ENCODE measurements around the gene CCL11.

CCL11 gene

DNA sequence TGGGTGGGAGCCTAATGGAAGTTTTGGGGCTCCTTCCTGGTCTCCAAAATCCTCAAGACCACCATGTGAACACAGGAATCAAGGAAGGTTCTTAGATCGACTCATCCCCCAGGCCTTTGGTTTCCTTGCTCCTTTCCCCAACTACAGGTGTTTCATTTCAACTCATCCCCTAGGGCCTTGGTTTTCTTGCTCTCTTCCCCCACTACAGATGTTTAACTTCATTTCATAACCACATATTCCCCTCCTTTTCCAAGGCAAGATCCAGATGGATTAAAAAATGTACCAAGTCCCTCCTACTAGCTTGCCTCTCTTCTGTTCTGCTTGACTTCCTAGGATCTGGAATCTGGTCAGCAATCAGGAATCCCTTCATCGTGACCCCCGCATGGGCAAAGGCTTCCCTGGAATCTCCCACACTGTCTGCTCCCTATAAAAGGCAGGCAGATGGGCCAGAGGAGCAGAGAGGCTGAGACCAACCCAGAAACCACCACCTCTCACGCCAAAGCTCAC, at the start of gene CCL11:
TSS of gene CCL11 (plus strand) at position 457 of the 507 bp plus-strand sequence. CDS start 67 bp downstream, outside the sequence.
- no peak for DNase-seq

DNA sequence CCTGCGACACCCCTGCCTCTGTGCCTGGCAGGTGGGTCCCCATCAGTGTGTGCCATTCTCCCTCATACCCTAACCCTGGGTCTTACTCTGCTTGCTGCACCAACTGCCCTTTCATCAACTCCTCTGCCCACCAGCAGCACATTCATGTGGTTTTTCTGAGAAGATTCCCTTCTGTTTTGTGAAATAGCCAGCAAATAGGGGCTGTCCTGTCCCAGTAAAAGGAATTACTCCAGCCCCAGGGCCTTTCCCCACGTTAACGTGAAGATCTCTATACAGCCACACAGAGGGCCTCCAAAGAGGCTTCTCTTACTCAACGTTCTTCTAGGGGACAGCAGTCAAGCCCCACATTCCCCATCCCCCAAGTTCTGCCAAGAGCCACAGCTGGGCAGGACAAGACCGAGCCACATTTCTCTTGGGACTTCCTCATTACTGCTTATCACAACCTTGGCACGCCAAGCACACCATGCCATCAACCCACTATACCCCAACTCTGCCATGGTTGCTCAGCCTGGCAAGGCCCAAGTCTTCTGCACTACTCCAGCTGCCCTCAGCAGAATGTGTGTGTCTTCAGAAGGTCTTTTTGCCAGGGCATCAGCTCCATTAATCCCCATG, 49.2 kb upstream of the CCL11 start:
- DNase-seq = no peak

DNA sequence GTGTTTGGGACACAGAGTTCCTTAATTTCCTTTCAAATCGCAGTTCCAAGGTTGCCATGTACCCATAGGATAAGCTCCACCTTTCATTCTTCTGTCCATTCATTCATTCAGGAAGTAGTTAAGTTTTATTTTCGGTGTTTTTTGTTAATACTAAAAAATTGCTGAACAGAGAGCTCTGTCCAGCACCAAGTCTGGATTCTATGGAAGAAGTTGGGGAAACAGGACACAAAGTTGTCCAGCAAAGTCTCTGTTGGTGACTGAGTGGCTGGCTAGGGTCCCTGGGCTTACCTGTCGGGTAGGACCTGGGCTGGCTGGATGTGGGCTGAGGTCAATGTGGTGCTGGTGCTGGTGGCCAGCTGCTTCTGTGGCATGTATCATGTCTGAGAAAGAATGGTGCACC, 48.1 kb upstream of the CCL11 start:
- DNase-seq = no peak

DNA sequence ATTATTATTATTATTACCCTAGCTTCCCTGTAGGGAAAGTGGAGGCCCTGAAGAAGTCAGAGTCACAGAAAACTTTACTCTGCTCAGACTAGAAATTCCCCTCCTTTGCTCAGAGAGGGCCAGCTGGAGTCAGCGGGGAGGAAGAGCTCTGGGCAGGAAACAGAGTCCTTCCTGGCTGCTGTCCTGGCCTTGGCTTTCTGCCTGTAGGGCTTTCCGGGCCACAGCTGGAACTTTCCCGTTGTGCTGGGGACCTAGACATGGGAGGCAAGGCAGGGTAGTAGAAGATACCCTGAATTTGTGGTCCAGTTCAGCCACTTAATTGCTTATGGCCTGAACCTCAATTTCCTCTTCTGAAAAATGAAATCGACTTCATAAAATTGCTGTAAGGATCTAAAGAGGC, 44.5 kb upstream of the CCL11 start:
- DNase-seq = no peak

DNA sequence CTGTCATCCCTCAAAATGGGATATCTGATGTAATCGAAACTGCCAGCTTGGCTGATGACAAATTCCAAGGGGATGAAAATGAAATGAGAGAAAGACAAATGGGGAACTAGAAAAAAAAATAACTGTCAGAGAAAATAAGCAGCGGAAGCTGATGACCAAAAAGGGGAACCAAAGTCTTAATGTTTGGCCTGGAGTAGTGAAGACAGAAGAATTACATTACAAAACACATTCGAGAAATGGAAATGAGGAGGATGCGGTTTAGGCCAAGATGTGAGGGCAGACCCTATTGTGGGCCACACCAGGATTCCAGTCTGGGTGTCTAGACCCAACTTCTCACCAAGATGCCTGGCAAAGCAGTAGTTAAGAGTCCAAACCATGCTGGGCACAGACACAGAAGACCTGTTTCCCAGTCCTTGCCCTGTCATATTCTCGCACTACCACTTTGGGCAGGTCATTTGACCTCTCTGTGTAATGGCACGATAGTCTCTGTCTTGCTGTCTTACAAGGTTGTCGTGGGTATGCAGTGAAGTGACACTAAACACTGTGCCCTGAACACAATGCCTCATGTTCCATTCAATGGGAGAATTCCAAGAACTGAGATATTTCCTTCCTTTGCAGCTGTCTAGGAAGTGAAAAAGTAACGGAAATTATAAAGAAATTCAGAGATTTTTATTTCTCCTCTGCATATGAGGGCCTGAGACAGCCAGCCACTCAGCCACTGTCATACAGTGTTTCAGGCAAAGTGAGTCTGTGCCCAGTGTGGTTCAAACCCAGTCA, 42.8 kb upstream of the CCL11 start:
- peak; percentile 13 to 37 for DNase-seq

DNA sequence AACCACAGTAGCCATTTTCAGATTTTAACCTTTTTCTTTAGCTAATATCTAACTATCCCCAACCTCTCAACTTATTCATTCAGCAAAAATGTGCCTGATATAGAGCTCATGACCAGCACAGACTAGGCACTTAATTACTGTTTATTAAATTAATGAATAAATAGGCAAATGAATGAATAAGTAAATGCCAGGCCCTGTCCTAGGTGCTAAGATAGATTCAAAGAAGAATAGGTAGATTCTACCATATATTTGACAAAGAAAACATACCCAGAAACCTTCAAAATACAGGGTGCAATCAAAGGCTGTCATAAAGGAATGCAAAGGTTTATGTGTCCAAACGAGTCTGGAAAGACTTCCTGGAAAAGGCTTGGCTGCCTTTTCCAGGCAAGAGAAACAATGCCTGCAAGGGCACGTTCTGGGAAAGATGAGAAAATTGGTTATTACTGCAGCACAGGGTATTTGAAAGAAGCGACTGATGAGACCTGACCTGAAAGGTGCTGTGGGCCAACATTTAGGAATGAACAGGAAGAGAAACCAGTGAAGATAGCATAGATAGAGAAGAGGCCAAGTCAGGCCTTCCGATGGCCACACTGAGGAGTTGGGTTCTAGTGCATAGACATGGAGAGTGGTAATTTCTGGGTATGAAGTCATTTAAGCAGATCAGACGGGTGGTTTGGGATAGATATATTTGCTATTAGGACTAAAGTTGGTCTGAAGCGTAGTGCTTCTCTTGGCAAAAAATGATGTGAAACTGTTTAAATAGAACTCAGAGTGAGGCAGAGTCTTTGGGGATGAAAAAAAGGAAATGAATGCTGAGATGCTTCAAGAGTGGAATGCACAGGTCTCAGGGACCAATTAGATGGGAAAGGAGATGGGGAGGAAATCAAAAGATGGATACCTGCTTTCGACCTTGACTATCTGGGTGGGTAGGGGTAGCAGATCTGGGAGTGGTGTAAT, 41.9 kb upstream of the CCL11 start:
- no peak for DNase-seq

DNA sequence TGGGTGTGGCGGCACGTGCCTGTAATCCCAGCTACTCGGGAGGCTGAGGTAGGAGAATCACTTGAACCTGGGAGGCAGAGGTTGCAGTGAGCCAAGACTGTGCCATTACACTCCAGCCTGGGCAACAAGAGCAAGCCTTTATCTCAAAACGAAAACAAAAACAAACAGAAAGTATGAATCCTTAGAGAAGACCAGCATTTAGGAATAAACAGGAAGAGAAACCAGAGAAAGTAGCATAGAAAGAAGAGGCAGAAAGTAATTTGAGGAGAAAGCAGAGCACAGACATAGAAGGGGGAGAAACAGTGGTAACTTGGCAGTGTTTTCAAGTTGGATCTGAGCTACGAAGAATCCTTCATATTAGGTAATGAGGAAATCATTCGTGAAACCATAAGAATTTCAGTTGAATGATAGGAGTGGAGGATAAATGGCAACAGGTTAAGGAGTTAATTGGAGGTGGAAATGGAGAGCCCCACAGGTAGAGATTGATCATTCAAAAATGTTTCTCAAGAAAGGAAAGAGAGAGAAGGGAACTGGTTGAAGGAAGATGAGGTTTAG, 40.1 kb upstream of the CCL11 start:
- DNase-seq = no peak

DNA sequence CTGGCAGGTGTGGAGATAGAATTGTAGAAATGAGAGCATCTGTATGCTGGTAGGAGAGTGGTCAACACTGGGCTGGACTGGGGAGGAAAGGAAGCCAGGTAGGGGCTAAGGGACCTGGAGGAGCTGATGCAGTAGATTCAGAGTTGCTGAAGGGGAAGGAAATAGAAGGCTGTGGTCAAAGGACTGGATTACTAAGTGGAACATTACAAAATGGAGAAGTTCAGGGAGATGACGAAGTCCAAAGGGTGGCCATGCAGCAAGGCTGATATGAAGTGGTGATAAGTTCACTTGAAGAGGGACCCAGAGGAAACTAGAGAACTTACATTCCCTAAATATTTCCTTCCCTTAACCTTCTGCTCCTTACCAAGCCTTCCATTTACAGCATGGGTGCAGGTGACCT, 39.1 kb upstream of the CCL11 start:
- peak; percentile 9 to 24 for DNase-seq

DNA sequence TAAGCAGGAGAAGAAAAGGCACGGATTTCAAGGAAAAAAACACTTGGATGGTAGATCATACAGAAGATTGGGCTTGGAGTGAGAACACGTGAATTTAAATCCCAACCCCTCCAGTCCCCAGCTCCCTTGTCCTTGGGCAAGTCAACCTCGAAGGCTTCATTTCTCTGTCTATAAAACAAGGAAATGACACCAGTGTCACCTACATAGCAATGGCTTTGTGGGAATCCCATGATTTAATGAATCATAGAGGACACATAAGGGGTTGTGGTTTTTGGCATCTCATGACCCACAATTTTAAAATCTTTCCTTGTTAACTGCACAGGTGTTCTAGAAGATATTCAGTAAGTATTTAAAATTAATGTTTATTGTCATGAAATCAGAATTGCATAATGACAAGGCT, 38.7 kb upstream of the CCL11 start:
- DNase-seq = no peak

DNA sequence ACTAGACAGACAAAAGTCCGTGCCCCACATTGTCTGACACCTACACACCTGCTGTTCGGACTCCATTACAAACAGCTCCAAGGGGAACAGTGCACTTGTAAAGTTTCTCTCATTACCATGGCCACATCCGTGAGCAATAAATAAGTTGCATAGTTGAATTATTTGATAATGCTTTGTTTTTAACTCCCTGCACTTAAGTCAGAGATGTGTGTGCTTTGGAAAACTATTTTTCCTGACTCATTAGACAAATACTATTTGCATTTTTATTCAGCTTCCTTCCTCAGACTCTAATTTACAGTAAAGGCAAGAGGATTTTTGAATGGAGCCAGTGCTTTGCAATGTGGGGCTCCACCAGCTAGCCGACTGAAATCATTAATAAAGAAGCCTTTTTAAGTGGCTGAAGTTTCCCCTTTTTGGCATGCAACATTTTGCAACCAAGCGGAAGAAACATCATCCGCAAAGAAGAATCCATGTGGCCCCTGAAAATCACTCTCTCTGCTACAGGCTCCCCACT, 37.0 kb upstream of the CCL11 start:
- peak in 1 of 2 donors; percentile 8 for DNase-seq

DNA sequence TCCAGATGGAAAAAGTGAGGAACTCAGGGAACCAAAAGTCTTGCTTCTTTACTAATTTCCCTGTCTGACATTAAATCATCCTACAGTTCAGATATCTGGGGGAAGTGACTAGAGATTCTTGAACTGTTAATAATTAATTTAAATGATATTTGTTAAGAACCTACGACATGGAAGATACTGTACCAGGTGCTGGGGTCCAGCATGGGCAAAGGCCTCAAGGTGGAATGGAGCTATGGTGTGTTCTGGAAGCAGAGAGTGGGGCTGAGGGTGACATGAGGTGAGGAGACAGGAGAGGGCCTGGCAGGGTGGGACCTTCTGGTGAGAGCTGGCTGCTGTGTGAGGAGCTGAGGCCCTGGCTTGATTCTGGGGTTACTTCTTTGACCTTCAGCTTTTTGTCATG, 36.5 kb upstream of the CCL11 start:
- no peak for DNase-seq

DNA sequence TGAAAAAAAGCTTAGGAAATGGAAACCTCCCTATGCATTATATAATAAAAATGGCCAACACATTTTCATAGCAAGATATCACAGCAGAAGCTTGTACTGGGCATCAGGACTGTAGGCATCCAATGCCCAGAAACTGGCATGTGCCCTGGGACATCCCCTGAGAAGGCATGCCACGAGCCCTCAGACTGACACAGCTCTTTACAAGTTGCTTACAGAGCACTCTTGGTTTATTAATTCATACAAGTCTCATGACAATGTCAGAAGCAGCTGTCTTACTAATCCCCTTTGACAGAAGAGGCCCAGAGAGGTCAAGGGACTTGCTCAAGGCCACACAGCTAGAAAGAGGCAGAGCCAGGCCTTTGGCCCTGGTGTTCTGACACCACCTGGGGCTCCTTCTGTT, 36.1 kb upstream of the CCL11 start:
- DNase-seq = peak in 1 of 2 donors; percentile 8

DNA sequence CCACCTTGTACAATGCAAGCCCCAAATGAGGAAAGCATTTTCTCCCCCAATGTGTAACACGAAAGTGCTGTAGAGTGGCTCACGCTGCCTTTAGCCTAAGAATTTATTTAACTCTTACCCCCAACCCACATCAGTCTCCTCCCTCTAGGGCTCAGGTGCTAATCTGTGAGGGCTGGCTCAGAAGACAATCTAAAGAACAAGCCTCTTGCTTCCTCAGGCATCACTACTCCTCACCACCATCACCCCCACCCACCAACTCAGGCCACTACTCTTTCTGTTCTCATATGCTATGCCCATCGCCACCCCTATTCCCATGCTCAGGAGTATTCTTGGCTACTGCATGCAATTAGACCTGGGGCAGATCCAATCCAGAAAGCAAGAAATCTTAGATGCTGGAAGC, 34.4 kb upstream of the CCL11 start:
- no peak for DNase-seq

DNA sequence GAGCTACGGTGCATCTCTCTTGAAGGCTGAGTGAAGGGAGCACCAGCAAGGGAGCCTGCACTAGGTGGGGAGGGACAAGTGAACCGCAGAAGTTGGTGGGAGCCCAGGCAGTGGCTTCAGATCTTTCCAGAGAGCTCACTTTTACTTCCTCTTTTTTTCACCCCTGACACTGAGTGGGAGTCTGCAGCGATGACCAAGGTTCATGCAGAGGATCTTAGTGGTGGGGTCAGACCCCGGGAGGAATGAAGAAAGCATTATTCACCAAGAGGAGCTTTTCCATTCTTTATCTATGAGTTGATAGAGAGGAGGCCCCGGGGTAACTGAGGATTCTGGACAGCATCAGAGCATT, 33.5 kb upstream of the CCL11 start:
- DNase-seq = peak in 1 of 2 donors; percentile 12

DNA sequence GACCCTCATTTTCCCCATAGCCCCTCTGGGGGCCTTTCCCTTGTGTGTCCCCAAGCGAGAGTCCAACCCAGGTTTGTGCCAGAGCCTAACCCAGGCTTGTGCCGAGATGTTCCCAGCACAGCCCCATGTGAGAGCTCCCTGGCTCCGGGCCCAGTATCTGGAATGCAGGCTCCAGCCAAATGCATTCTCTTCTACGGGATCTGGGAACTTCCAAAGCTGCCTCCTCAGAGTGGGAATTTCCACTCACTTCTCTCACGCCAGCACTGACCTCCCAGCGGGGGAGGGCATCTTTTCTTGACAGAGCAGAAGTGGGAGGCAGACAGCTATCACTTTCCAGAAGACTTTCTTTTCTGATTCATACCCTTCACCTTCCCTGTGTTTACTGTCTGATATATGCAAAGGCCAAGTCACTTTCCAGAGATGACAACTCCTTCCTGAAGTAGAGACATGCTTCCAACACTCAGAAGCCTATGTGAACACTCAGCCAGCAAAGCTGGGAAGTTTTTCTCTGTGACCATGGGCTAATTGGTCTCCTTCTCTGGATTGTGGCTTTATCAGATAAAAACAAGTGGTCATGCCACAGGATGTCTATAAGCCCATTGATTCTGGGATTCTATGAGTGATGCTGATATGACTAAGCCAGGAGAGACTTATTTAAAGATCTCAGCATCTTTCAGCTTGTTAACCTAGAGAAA, 33.0 kb upstream of the CCL11 start:
- DNase-seq = no peak

DNA sequence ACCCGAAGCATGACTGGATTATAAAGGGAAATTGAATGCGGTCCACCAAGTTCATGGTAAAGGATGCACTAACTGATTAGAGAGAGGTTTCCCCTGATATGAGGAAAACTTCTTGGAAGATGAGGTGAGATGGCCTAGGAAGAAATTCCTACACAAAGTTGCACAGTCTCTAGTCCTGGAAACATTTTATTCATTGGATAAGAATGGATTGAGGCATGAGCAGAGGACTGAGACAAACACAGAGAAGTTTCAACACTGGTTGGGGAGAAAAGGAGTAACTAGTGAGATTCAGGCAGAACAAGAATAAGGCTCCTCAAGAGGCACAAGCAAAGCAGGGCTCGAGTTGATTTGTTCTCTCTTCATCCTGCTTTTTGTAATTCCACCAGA, 32.4 kb upstream of the CCL11 start:
- DNase-seq = no peak

DNA sequence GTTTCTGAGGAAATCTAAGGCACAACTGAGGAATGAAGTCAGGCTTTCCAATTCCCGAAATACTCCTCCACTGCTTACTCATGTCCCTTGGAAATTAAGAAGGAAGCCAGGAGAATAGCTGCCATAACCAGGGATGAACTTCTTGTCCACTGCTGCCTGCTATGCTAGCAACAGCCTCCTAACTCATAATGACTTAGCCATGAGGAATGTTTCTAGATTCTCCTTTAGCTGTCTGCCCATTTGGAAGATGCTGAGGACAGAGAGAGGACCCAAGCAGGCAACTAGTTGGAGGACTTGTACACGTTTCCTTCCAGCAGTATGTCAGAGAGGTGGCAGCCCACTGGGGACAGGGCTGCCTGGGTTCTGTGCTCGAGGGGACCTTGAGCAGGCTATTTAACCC, 31.4 kb upstream of the CCL11 start:
- DNase-seq = no peak

DNA sequence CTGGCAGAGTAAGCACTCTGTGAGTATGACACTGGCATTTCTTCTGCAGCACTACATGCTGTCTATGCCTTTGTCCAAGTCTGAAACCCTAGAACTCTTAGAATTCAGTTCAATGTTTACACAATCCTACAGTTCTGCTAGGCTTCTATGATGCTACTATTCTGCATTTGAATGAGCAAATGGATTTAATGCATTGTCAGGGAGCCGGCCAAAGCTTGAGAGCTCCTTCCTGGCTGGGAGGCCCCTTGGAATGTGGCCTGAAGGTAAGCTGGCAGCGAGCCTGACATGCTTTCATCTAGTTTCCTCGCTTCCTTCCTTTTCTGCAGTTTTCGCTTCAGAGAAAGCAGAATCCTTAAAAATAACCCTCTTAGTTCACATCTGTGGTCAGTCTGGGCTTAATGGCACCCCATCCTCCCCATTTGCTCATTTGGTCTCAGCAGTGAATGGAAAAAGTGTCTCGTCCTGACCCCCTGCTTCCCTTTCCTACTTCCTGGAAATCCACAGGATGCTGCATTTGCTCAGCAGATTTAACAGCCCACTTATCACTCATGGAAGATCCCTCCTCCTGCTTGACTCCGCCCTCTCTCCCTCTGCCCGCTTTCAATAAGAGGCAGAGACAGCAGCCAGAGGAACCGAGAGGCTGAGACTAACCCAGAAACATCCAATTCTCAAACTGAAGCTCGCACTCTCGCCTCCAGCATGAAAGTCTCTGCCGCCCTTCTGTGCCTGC, 30.7 kb upstream of the CCL11 start, which contains the start of gene CCL2:
TSS of gene CCL2 (plus strand) at position 635 of the 730 bp plus-strand sequence. CDS start at position 700, 65 bp downstream.
- DNase-seq = peak in 1 of 2 donors; percentile 5

DNA sequence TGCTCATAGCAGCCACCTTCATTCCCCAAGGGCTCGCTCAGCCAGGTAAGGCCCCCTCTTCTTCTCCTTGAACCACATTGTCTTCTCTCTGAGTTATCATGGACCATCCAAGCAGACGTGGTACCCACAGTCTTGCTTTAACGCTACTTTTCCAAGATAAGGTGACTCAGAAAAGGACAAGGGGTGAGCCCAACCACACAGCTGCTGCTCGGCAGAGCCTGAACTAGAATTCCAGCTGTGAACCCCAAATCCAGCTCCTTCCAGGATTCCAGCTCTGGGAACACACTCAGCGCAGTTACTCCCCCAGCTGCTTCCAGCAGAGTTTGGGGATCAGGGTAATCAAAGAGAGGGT, 30.2 kb upstream of the CCL11 start:
- DNase-seq = no peak

DNA sequence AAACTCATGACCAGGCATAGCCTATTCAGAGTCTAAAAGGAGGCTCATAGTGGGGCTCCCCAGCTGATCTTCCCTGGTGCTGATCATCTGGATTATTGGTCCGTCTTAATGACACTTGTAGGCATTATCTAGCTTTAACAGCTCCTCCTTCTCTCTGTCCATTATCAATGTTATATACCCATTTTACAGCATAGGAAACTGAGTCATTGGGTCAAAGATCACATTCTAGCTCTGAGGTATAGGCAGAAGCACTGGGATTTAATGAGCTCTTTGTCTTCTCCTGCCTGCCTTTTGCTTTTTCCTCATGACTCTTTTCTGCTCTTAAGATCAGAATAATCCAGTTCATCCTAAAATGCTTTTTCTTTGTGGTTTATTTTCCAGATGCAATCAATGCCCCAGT, 29.7 kb upstream of the CCL11 start:
- DNase-seq = no peak

DNA sequence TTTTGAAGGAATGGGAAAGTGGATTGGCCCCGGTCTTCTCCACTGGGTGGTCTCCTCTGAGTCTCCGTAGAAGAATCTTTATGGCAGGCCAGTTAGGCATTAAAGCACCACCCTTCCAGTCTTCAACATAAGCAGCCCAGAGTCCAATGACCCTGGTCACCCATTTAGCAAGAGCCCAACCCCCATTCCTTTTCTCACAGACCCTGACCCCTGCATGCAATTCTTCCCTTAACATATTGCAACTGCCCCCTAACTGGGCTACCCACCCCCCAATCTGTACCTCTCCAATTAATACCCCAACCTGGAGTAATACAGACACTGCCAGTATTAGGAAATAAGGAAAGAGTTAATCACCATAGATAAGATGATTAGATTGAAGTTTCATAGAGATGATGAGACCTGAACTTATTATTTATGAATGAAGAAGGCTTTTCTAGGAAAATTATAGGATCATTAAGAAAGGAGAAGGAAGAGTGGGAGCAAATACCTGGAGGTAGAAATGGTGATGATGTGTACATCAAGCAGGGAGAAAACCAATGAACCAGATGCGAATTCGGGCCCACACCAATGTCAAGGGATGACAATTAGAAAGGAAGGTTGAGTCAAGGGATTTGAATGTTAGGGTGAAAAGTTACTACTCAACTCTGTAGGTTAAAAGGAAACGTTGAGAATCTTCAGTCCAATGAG, 28.1 kb upstream of the CCL11 start:
- no peak for DNase-seq
